Nephron (organoid): ENCODE results near the gene ADCY7.
"Not testable (repeated sequence)": the region's sequence is repeated elsewhere in the genome, so short reads cannot be mapped to it uniquely, and the experiment has no call there.

Experiments used
- H3K27ac Mint-ChIP-seq, 3 experiments: 2 replicates each; pipeline ENCODE4 v1.8.0; 2020; ENCODE audit warnings: mixed read lengths in 3 of 3, mild to moderate bottlenecking in 2 of 3, moderate library complexity in 1 of 3
- H3K27me3 Mint-ChIP-seq: 2 replicates; pipeline ENCODE4 v1.8.0; 2021; ENCODE audit warnings: low read depth, mild to moderate bottlenecking, moderate library complexity, mixed read lengths
- H3K36me3 Mint-ChIP-seq: 2 replicates; pipeline ENCODE4 v1.8.0; 2020; ENCODE audit warnings: low read depth, mixed read lengths
- H3K4me1 Mint-ChIP-seq: 2 replicates; pipeline ENCODE4 v1.8.0; 2020; ENCODE audit warnings: mixed read lengths
- H3K4me3 Mint-ChIP-seq, 3 experiments: 2 replicates each; pipeline ENCODE4 v1.8.0; 2020; ENCODE audit warnings: mild to moderate bottlenecking in 3 of 3, mixed read lengths in 3 of 3, moderate library complexity in 2 of 3
- H3K9me3 Mint-ChIP-seq: 2 replicates; pipeline ENCODE4 v1.8.0; 2020; ENCODE audit warnings: mixed read lengths
- CTCF ChIP-seq, 3 experiments: fragments of 200-600 bp; sonication (generic); IDR thresholded peaks; one replicate each; pipeline ENCODE4 v1.5.0; 2021; ENCODE audit warnings: antibody characterized with exemption in 3 of 3; ENCODE audit not compliant: unreplicated experiment in 3 of 3

ADCY7 gene

GRCh38 chr16:50338371-50339231 is 72.2 kb downstream of the ADCY7 start:
- Mint-ChIP-seq H3K9me3 (no peaks in the 10 kb centered on the region), H3K27ac (no peak overlapping the region), H3K4me3 (no peak overlapping the region), H3K27me3 (no peaks in the 10 kb centered on the region), H3K36me3 (peaks cover 61% of the 10 kb centered on the region), H3K4me1 (peaks cover 5% of the 10 kb centered on the region)
- TF ChIP-seq CTCF (IDR thresholded peaks at IDR 0.05; ENCODE audit: unreplicated experiment in 3 of 3), result no peak

DNA sequence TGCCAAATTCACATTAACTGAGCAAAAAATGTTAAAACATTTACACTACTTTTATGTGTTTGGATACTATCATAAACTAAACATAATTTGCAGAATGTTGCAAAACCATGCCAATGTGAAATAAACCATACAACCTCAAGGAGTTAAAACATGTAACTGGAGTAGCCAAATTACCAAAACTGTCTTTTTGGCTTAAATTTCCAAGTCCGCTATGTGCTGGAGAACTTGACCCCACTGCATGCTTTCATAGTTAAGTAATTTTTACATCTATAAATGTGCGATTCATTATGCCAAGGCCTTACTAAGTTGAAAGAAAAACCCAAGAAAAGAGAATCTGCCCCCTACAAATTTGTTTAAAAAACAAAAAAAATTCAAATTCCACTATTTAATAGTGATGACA is 74.2 kb downstream of the ADCY7 start:
- no peak for TF ChIP-seq CTCF (IDR thresholded peaks at IDR 0.05; ENCODE audit: unreplicated experiment in 3 of 3)
- H3K36me3 Mint-ChIP-seq, result peaks cover 62% of the 10 kb centered on the region
- H3K4me1 Mint-ChIP-seq, result peaks cover 5% of the 10 kb centered on the region
- peaks cover 3% of the 10 kb centered on the region for H3K9me3 Mint-ChIP-seq
- peak overlapping the region in 1 of 3 experiments; percentile 22 for H3K27ac Mint-ChIP-seq
- no peak overlapping the region for H3K4me3 Mint-ChIP-seq
- no peaks in the 10 kb centered on the region for H3K27me3 Mint-ChIP-seq

DNA sequence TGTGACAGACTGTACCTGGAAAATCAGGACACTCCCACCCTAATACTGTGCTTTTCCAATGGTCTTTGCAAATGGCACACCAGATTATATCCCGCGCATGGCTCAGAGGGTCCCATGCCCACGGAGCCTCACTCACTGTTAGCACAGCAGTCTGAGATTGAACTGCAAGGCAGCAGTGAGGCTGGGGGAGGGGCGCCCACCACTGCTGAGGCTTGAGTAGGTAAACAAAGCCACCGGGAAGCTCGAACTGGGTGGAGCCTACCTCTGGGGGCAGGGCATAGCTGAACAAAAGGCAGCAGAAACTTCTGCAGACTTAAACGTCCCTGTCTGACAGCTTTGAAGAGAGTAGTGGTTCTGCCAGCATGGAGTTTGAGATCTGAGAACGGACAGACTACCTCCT is 77.2 kb downstream of the ADCY7 start:
- not testable (repeated sequence) for H3K27me3 Mint-ChIP-seq, H3K4me1 Mint-ChIP-seq, H3K27ac Mint-ChIP-seq, H3K4me3 Mint-ChIP-seq
- Mint-ChIP-seq H3K36me3 (peaks cover 81% of the 10 kb centered on the region), H3K9me3 (peaks cover 18% of the 10 kb centered on the region)

DNA sequence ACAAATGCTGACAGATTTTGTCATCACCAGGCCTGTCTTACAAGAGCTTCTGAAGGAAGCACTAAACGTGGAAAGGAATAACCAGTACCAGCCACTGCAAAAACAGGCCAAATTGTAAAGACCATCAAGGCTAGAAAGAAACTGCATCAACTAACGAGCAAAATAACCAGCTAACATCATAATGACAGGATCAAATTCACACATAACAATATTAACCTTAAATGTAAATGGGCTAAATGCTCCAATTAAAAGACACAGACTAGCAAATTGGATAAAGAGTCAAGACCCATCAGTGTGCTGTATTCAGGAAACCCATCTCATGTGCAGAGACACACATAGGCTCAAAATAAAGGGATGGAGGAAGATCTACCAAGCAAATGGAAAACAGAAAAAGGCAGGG is 78.9 kb downstream of the ADCY7 start:
- H3K27ac Mint-ChIP-seq, result not testable (repeated sequence)

DNA sequence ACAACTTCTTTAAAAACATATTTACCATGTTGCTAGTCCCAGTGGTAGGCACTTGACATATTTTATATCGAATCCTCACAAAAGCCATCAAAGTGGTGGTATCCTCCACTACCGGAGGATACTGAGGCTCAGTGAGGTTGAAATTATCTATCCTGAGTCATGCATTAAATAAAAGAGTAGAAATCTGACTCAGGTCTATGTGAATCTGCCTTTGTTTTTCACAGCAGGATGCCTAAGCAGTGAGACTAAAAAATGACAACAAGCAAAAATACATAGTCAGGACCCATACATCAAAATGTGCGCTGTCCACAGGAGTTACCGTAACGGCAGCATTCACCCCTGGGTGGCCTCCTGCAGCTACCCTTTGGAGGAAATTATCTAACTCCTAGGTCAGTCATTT is 84.8 kb downstream of the ADCY7 start:
- Mint-ChIP-seq H3K36me3 (peaks cover 82% of the 10 kb centered on the region), H3K4me1 (no peaks in the 10 kb centered on the region)

More for the DNA sequence above, 78.9 kb downstream of the ADCY7 start:
- Mint-ChIP-seq H3K36me3 (peaks cover 91% of the 10 kb centered on the region), H3K9me3 (peaks cover 26% of the 10 kb centered on the region)
- H3K27me3 Mint-ChIP-seq, H3K4me1 Mint-ChIP-seq, H3K4me3 Mint-ChIP-seq: not testable (repeated sequence)

DNA sequence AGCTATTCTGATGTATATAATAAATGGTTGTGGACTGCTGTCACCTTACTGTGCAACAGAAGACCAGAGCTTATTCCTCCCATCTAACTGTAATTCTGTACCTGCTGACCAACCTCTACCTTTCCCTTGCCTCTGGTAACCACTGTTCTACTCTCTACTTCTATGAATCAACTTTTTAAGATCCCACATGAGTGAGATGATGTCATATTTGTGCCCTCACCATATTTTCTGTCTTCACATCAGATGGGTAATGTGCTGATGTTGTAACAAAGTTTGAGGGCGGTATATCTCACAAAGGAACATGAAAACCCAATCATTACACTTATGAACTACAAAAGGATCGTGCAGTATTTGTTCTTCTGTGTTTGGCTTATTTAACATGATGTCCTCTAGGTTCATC is 85.6 kb downstream of the ADCY7 start:
- no peaks in the 10 kb centered on the region for H3K27me3 Mint-ChIP-seq
- TF ChIP-seq CTCF (IDR thresholded peaks at IDR 0.05; ENCODE audit: unreplicated experiment in 3 of 3), result no peak
- H3K27ac Mint-ChIP-seq, result no peak overlapping the region
- H3K4me1 Mint-ChIP-seq, result no peaks in the 10 kb centered on the region
- peaks cover 14% of the 10 kb centered on the region for H3K9me3 Mint-ChIP-seq
- H3K4me3 Mint-ChIP-seq, result no peak overlapping the region
- peaks cover 76% of the 10 kb centered on the region for H3K36me3 Mint-ChIP-seq

More for the DNA sequence above, 84.8 kb downstream of the ADCY7 start:
- H3K4me3 Mint-ChIP-seq, result no peak overlapping the region
- no peak overlapping the region for H3K27ac Mint-ChIP-seq
- no peak for TF ChIP-seq CTCF (IDR thresholded peaks at IDR 0.05; ENCODE audit: unreplicated experiment in 3 of 3)
- no peaks in the 10 kb centered on the region for H3K27me3 Mint-ChIP-seq
- H3K9me3 Mint-ChIP-seq, result peaks cover 18% of the 10 kb centered on the region

DNA sequence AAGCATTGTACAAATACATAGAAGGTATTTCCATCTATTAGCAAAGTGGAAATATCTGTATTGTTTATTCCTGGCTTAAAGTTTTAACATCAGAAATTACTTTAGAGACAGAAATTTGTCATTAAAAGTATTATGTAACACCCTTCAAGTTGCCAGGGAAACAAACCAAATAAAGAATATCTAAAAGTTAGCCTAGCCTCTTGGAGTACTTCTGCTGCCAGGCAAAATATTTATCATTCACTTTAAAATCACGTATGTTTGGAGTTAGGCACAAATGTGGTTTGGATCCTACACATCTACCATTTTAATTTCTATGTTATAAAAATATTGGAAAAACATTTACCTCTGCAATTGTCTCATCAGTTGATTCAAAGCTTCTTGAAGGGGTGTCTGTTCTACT is 87.7 kb downstream of the ADCY7 start:
- no peak for TF ChIP-seq CTCF (IDR thresholded peaks at IDR 0.05; ENCODE audit: unreplicated experiment in 3 of 3)
- Mint-ChIP-seq H3K27ac (no peak overlapping the region), H3K9me3 (peaks cover 3% of the 10 kb centered on the region), H3K4me3 (no peak overlapping the region), H3K27me3 (no peaks in the 10 kb centered on the region), H3K36me3 (peaks cover 64% of the 10 kb centered on the region), H3K4me1 (no peaks in the 10 kb centered on the region)
